OCI-LY1 (cell line): ENCODE results near the gene FGF2.

Experiments used
- CTCF ChIP-seq: fragments of 200-600 bp; sonication (generic), shearing (Covaris generic); IDR thresholded peaks from 2 replicates; pipeline ENCODE4 v1.5.1; 2017; ENCODE audit warnings: mild to moderate bottlenecking, antibody characterized with exemption, low read length, moderate library complexity, mixed read lengths
- EZH2 ChIP-seq: fragments of 200-600 bp; sonication (generic), shearing (Covaris generic); IDR thresholded peaks from 2 replicates; pipeline ENCODE4 v1.8.0; 2017; ENCODE audit warnings: borderline replicate concordance, mixed run types, mild to moderate bottlenecking, antibody characterized with exemption, low read length, moderate library complexity, mixed read lengths

GRCh38 chr4:122879001-122879400 lies 52.4 kb downstream of the FGF2 start:
- no peak for TF ChIP-seq CTCF
- TF ChIP-seq EZH2, result no peak
